Tibial nerve (tissue), 4 donors: Measurements from ENCODE around the gene WSCD2.

Experiments
- CTCF ChIP-seq, 5 experiments: fragments of 200-600 bp in 3 of 5; fragments of 450-650 bp in 2 of 5; sonication (generic) in 3 of 5; IDR thresholded peaks; one replicate each; pipeline ENCODE4 v1.5.1; 2016 to 2019; ENCODE audit warnings: antibody characterized with exemption in 5 of 5, mild to moderate bottlenecking in 3 of 5, moderate library complexity in 2 of 5
- EP300 ChIP-seq, 2 donors: sonication (generic); formaldehyde crosslinking; IDR thresholded peaks; one replicate each; pipeline ENCODE4 v1.6.1; 2017; ENCODE audit warnings: antibody characterized with exemption in 2 of 2, mild to moderate bottlenecking in 1 of 2
- POLR2A ChIP-seq, 2 donors: fragments of 450-650 bp; IDR thresholded peaks; one replicate each; pipeline ENCODE4 v1.6.1; 2017; ENCODE audit warnings: antibody characterized with exemption in 2 of 2, mild to moderate bottlenecking in 2 of 2, moderate library complexity in 2 of 2

DNA sequence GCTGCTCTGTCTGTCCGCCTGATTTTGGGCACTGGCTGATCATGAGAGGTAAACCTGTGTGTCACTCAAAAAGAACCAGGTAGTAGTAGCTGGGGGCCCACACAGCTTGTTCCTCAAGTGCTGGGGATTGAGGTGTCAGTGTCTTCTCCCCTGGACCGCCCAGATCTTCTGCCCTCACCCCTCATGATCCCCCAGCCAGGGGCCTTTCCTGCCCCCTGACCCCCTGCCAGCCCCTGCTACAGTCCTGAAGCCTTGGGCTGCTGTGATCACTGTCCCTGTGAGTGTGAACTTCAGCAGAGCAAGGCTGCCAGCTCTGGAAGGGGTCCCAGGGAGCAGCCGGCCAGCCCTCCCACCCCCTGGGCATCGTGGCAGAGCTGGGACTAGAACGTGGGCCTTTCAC, 11.4 kb downstream of the WSCD2 start:
- TF ChIP-seq CTCF (IDR thresholded peaks at IDR 0.05) (no peak), POLR2A (IDR thresholded peaks at IDR 0.05) (no peak), EP300 (IDR thresholded peaks at IDR 0.05) (no peak)
